Fibroblast of gingiva (primary cell): ENCODE results near the gene CDX1.

Experiments
- DNase-seq: peaks from one replicate; pipeline ENCODE4 v3.0.0-alpha.2; 2011; ENCODE audit warnings: low read depth

CDX1 gene

GRCh38 chr5:150163547-150164059 lies 3.0 kb upstream of the CDX1 start:
- no peak for DNase-seq

GRCh38 chr5:150164211-150164980 lies 2.2 kb upstream of the CDX1 start:
- DNase-seq = no peak

GRCh38 chr5:150166037-150166649 lies 435 bp upstream of the CDX1 start:
- DNase-seq = no peak

GRCh38 chr5:150167512-150167850 lies 903 bp downstream of the CDX1 start:
- no peak for DNase-seq

- DNase-seq = no peak
These were observed 1.3 kb downstream of the CDX1 start for GRCh38 chr5:150167908-150168307.

GRCh38 chr5:150168864-150169263 lies 2.3 kb downstream of the CDX1 start:
- DNase-seq = no peak

- peak; percentile 53 for DNase-seq
These were observed 5.6 kb downstream of the CDX1 start for GRCh38 chr5:150172145-150172544.

GRCh38 chr5:150172556-150172955 lies 6.0 kb downstream of the CDX1 start:
- no peak for DNase-seq

- DNase-seq = no peak
These were observed 6.6 kb downstream of the CDX1 start for GRCh38 chr5:150173161-150173560.

- no peak for DNase-seq
These were observed 7.7 kb downstream of the CDX1 start for GRCh38 chr5:150174285-150174684.

GRCh38 chr5:150175076-150175475 lies 8.5 kb downstream of the CDX1 start:
- no peak for DNase-seq

GRCh38 chr5:150175536-150175935 lies 9.0 kb downstream of the CDX1 start:
- DNase-seq = no peak

- DNase-seq = peak; percentile 77
These were observed 10.3 kb downstream of the CDX1 start for GRCh38 chr5:150176745-150177477.

- no peak for DNase-seq
These were observed 11.1 kb downstream of the CDX1 start for GRCh38 chr5:150177721-150178120.

GRCh38 chr5:150178262-150178661 lies 11.7 kb downstream of the CDX1 start:
- DNase-seq = no peak

GRCh38 chr5:150179019-150179620 lies 12.5 kb downstream of the CDX1 start:
- peak; percentile 35 for DNase-seq

- DNase-seq = peak; percentile 73
These were observed 13.9 kb downstream of the CDX1 start for GRCh38 chr5:150180241-150181026.

- no peak for DNase-seq
These were observed 14.4 kb downstream of the CDX1 start for GRCh38 chr5:150181027-150181426.

- no peak for DNase-seq
These were observed 15.4 kb downstream of the CDX1 start for GRCh38 chr5:150181766-150182545.

- no peak for DNase-seq
These were observed 16.2 kb downstream of the CDX1 start for GRCh38 chr5:150182774-150183173.

- DNase-seq = no peak
These were observed 16.9 kb downstream of the CDX1 start for GRCh38 chr5:150183436-150183835.
